Chondrocyte (in vitro differentiated cells): ENCODE data around the gene ADAM12. TPM values are rescaled to one million over a fixed set of nuclear protein-coding genes. Genes with fewer than 3 reads are reported as not detected.

Experiments
- DNase-seq: peaks from one replicate; pipeline ENCODE4 v3.0.0; 2021; ENCODE audit warnings: mixed read lengths, low spot score
- H3K27ac Mint-ChIP-seq: one replicate; pipeline ENCODE4 v1.8.0; 2021; ENCODE audit warnings: mild to moderate bottlenecking, moderate library complexity, mixed read lengths; ENCODE audit not compliant: unreplicated experiment
- H3K27me3 Mint-ChIP-seq: 2 replicates; pipeline ENCODE4 v1.8.0; 2021; ENCODE audit warnings: low read depth, mixed read lengths
- H3K36me3 Mint-ChIP-seq: 2 replicates; pipeline ENCODE4 v1.8.0; 2021; ENCODE audit warnings: low read depth, mixed read lengths
- H3K4me1 Mint-ChIP-seq: 2 replicates; pipeline ENCODE4 v1.8.0; 2021; ENCODE audit warnings: low read depth, mild to moderate bottlenecking, mixed read lengths
- H3K4me3 Mint-ChIP-seq: one replicate; pipeline ENCODE4 v1.8.0; 2021; ENCODE audit warnings: mild to moderate bottlenecking, moderate library complexity, mixed read lengths; ENCODE audit not compliant: unreplicated experiment
- H3K9me3 Mint-ChIP-seq: 2 replicates; pipeline ENCODE4 v1.8.0; 2021; ENCODE audit warnings: low read depth, mixed read lengths
- CTCF ChIP-seq: fragments of 200-600 bp; sonication (generic); IDR thresholded peaks from 2 replicates; pipeline ENCODE4 v1.5.0; 2021; ENCODE audit warnings: antibody characterized with exemption, mild to moderate bottlenecking, moderate library complexity
- total RNA-seq: library from RNA; stranded (reverse); gene quantifications from 3 replicates; pipeline ENCODE4 v1.2.1, GENCODE V29; 2021

The ADAM12 gene
- total RNA-seq, 1 donor from 2014 or later, result 175 TPM

- H3K4me3 Mint-ChIP-seq, result no peak overlapping the region
- no peaks in the 10 kb centered on the region for H3K9me3 Mint-ChIP-seq
- peaks cover 2% of the 10 kb centered on the region for H3K27me3 Mint-ChIP-seq
- no peak for TF ChIP-seq CTCF
- no peaks in the 10 kb centered on the region for H3K4me1 Mint-ChIP-seq
- H3K36me3 Mint-ChIP-seq, result no peaks in the 10 kb centered on the region
- no peak overlapping the region for H3K27ac Mint-ChIP-seq
- DNase-seq, result no peak
Observed at GRCh38 chr10:126431816-126432215, 43.5 kb upstream of the ADAM12 start.

GRCh38 chr10:126430512-126430911, 42.2 kb upstream of the ADAM12 start:
- H3K27ac Mint-ChIP-seq, result no peak overlapping the region
- no peaks in the 10 kb centered on the region for H3K27me3 Mint-ChIP-seq
- no peak for DNase-seq

GRCh38 chr10:126429275-126429674, 41.0 kb upstream of the ADAM12 start:
- H3K27ac Mint-ChIP-seq, result no peak overlapping the region

More at GRCh38 chr10:126430512-126430911, 42.2 kb upstream of the ADAM12 start:
- Mint-ChIP-seq H3K4me1 (no peaks in the 10 kb centered on the region), H3K9me3 (no peaks in the 10 kb centered on the region), H3K36me3 (no peaks in the 10 kb centered on the region), H3K4me3 (no peak overlapping the region)
- TF ChIP-seq CTCF, result no peak

GRCh38 chr10:126425489-126426065, 37.3 kb upstream of the ADAM12 start:
- H3K4me1 Mint-ChIP-seq, result peaks cover 24% of the 10 kb centered on the region
- H3K4me3 Mint-ChIP-seq, result no peak overlapping the region

More at GRCh38 chr10:126429275-126429674, 41.0 kb upstream of the ADAM12 start:
- no peak for TF ChIP-seq CTCF
- Mint-ChIP-seq H3K4me3 (no peak overlapping the region), H3K9me3 (peaks cover 1% of the 10 kb centered on the region), H3K36me3 (peaks cover 2% of the 10 kb centered on the region), H3K27me3 (no peaks in the 10 kb centered on the region), H3K4me1 (no peaks in the 10 kb centered on the region)
- no peak for DNase-seq

GRCh38 chr10:126425032-126425431, 36.8 kb upstream of the ADAM12 start:
- Mint-ChIP-seq H3K4me3 (no peak overlapping the region), H3K27ac (no peak overlapping the region), H3K9me3 (peaks cover 14% of the 10 kb centered on the region), H3K27me3 (no peaks in the 10 kb centered on the region), H3K4me1 (peaks cover 24% of the 10 kb centered on the region), H3K36me3 (peaks cover 4% of the 10 kb centered on the region)
- TF ChIP-seq CTCF, result no peak
- DNase-seq, result no peak

More at GRCh38 chr10:126425489-126426065, 37.3 kb upstream of the ADAM12 start:
- no peak for DNase-seq
- H3K9me3 Mint-ChIP-seq, result peaks cover 14% of the 10 kb centered on the region
- peaks cover 4% of the 10 kb centered on the region for H3K36me3 Mint-ChIP-seq
- H3K27ac Mint-ChIP-seq, result no peak overlapping the region
- TF ChIP-seq CTCF, result no peak
- H3K27me3 Mint-ChIP-seq, result no peaks in the 10 kb centered on the region
